Measurements from ENCODE around the gene A3GALT2. TPM values are rescaled to one million over a fixed set of nuclear protein-coding genes. Genes with fewer than 3 reads are reported as not detected.
A peak's percentile ranks its signal among the peaks of the same experiment; 100 is the strongest.

The A3GALT2 gene
- total RNA-seq, 1 donor from 2014 or later, result not detected

DNA sequence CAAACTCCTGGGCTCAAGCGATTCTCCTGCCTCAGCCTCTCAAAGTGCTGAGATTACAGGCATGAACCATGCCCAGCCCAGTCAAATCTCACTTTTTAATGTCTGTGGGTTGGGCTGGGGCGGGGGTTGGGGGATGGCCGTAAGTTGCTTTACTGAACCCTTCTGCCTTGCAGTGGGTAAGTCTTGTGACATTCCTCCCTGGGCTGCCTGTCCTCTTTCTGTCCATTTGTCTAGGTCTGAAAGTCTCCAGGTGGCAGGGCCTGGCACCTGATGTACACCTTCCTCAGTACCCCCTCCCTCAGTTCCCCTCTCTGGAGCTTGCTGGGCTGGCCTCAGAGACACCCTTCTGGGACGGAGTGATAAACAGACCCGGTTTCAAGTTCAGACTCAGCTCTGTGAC lies 51.3 kb downstream of the A3GALT2 start:
- DNase-seq, result no peak
- intact Hi-C loops (cut with DNase I), result no loop called here
- no peak for ATAC-seq (ENCODE audit: poor library complexity)

DNA sequence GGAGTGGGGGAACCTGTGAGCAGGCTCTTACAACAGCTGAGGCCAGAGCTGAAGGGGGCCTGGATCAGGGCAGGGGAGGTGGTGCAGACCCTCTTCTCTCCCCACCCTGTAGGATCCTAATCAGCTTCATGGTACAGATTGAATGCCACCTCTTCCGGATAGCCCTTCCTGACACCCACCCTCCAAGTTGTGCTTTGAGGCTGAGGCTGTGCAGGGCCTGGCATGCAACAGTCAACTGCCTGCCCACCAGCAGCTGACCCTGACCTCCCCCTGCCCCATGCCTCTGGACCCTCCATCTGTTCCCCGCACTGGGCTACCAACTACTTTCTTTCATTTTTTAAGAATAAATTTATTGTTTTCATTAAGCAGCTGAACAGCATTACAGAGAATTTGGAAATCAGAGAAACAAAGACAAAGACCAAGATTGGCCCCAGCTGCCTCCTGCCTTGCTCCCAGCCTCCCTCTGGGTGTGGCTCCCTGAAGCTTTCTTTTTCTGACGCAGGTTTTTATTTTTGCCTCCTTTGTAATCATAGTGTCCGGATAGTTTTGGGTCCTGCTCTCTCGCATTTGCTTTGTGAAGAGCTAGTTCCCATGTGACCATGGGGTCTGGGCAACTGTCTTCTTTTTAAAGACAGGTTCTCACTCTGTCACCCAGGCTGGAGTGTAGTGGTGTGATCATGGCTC lies 51.8 kb downstream of the A3GALT2 start:
- intact Hi-C loops (cut with DNase I), result no loop called here
- peak; percentile 58 for ATAC-seq (ENCODE audit: poor library complexity)
- no peak for DNase-seq

DNA sequence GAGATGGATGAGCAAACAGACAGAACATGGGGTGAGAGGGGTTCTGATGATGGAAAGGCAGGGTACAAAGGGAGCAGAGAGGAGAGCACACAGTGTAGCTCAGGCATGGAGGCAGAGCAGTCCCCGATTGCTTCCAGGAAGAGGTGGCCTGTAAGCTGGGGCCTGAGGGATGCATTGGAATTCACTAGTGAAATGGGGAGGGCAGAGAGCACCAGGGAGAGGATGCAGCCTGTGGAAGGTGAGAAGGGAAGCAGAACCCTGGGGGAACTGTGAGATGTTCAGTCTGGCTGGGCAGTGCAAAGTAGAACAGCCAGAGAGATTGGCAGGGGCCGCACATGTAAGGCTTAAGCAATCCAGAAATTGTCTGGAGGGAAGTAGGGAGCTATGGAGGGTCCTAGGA lies 52.4 kb downstream of the A3GALT2 start:
- DNase-seq (no peak), ATAC-seq (ENCODE audit: poor library complexity) (no peak)
- intact Hi-C loops (cut with DNase I), result no loop called here

DNA sequence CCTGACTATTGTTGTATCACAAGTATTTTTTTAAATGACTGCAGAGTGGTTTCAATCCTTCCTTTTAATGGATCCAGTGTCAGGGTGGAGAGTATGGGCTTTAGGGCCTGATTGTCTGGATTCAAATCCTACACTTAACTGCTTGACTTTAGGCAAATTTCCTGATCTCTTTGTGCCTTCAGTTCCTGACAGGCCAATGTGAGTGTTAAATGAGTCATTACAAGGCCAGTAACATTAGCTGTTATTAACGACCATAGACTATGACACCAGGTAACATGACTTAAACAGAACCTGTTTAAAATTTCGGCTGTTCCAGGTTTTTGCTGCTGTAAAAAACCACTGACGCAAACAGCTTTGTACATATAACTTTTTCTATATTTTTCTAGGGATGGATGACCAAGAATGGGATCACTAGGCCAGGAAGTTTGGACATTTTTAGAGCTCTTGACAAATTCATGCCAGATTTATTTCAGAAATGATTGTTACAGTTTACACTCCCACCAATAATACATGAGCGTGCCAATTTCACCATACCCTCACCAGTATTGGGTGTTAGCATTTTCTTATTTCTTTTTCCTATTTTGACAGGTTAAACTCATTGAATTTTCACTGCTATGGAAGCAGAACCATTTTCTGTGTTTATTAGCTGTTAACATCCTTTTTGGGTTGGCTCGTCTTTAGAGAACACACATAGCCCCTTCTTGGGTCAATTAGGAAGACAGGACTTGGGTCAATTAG lies 53.3 kb downstream of the A3GALT2 start:
- intact Hi-C loops (cut with DNase I), result no loop called here
- ATAC-seq (ENCODE audit: poor library complexity), result no peak
- no peak for DNase-seq

DNA sequence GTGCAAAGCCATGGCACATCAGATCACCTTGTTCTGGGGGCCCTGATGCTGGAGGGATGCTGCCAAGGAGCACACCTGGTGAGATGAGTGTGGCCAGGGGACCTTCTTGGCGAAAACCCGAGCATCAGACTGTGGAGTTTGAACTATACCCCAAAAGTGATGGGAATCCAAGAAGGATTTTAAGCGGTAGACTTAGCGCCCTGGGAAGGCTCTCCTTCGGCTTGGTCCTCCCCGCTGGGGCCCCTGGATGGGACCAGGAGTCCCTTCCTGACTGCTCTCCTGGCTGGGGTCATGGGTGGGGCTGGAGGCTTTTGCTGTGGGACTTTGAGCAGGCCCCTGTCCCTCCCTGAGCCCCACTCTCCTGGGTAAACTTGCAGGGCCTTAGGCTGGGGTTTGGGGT lies 54.1 kb downstream of the A3GALT2 start:
- DNase-seq, result no peak
- no peak for ATAC-seq (ENCODE audit: poor library complexity)
- intact Hi-C loops (cut with DNase I), result no loop called here

DNA sequence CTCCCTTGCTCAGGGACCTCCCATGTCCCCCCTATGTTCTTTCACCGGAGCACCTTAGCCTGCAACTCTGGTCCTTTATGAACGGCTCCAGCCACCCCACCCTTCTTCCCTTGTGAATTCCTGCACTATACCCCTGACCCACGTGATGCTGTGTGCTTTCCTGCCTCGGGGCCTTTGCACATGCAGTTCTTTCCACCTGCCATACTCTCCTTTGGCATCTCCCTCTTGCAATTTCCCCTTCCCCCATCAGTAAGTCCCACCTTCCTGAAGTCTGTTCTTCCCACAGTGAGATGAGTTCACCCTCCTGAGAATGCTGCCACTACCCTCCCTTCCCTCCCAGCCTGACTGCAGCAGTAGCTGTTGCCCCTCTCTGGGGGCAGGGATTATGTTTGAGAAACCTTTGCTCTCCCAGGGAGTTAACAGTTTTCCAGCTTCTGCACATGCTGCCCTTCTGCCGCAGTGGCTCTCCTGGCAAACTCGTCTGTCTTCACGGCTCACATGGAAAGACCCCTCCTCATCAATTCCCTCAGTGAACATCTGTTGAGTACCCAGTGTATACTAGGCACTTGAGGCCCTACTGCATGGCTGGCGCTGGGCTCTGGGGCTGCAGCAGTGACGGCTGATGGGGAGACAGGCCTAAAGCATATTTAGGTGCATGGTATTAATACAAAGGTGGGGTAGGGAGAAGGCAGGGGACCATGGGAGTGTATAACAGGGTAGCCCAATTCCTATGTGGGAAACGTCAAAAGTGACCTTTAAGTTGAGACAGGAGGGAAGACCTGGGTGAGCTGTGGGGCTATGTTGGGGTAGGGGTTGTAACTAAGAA lies 54.9 kb downstream of the A3GALT2 start:
- ATAC-seq (ENCODE audit: poor library complexity), result no peak
- intact Hi-C loops (cut with DNase I), result no loop called here
- DNase-seq, result no peak

DNA sequence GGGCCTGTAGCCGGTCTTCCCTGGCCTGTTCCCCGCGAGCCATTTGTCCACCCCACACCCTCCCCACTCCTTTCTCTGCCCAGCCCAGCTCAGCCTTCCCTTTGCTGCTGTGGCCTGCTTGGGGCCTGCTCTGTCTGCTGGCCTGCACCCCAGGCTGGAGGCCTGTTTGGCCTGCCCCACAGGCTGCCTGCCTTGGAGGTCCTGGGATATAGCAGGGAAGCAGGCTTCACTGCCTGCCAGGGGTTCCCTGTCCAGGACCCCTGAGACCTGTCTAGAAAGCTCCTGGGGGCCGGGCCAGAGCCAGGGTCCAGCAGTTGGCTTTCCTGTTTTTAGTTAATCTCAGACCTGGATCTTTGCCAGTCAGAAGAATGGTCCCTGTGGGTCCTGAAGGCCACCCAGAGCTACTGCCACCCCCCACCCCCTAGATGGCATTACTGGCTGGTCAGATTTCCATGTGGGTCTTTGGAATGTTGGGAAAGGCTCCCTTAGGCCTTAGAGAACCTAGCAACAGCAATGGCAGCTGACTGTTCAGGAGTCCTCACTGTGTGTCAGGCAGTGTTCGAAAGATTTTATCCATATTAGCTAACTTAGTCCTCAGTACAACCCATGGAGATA lies 56.9 kb downstream of the A3GALT2 start:
- ATAC-seq (ENCODE audit: poor library complexity) (no peak), DNase-seq (no peak)
- intact Hi-C loops (cut with DNase I), result no loop called here

DNA sequence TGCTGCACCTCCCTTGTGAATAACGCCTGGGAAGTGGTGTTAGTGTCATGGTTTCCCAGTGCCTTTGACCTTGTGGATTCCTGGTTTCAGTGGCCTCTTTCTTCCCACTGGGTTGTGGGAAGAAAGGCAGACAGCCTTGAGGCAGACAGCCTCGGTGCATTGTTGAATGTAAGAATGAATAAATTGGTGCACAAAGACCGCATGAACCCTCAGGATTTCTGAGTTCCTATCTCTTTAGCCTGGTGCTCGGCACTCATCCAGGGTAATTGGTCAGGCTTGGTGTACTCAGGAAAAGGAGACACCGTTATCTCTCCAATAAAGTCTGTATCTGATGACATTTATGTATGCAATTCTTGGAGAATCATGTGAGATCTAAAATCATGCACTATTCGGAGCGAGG lies 59.6 kb downstream of the A3GALT2 start:
- no peak for DNase-seq
- no peak for ATAC-seq (ENCODE audit: poor library complexity)
- intact Hi-C loops (cut with DNase I), result no loop called here

DNA sequence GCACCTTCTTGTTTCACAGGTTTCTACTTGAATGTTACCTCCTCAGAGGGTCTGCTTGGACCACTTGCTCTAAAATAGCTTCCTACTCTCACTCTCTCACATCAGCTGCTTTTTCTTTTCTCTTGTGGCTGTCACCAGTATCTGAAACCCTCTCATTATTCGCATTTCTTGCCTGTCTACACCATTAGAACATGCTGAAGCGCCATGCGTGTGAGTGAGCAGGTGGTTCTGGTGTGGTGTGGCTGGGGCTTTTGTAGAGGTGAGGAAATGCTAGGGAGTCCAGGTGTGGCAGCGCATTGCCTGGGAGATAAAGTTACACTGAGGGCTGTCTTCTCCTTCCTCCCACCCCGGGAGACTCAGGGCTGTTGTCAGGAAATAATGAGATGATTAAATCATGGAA lies 60.5 kb downstream of the A3GALT2 start:
- intact Hi-C loops (cut with DNase I), result no loop called here
- ATAC-seq (ENCODE audit: poor library complexity), result no peak

DNA sequence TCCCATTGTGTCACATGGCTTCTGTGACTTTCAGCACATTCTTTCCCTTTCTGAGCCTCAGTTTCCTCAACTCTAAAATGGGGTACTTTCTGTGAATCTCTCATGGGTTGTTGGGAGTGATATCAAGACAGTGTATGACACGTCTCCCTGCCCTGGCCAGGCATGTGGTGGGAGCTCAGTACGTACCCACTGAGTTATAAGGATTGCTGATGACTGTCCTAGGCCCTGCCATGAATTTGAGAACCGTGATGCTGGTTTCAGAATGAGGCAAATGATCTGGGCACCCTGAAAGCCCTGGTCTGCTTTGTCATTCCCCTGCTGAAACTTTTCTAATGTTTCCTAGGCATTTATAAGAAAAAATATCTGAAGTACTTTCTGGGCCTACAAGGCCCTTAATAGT lies 61.0 kb downstream of the A3GALT2 start:
- intact Hi-C loops (cut with DNase I), result loop anchor here (5.0 kb wide), 1 partner anchor 133 kb away; no protein-coding TSS in a partner anchor
- ATAC-seq (ENCODE audit: poor library complexity), result no peak
- no peak for DNase-seq

More for the DNA sequence above, 60.5 kb downstream of the A3GALT2 start:
- no peak for DNase-seq

DNA sequence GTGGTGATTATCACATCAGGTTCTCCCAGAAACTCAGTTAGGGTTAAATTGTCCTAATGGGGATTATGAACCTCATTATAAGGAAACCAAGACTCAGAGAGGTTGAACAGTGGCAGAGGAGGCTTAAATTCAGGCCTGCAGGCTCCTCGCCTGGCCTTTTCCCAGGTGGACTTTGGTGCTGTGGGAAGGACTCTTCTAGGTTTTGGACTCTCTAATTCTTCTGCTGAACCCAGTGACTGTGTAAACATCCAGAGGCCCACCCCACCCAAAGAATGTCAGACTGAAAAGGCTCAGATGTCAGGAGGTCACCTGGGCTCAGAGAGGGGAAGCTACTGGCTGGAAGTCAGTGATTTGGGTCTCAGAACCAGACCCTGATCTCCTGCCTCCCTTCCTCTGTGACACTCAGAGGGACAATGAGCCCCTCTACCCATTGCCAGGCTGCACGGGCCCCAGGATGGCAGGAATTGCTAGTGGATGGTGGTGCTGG lies 62.1 kb downstream of the A3GALT2 start:
- DNase-seq, result no peak
- intact Hi-C loops (cut with DNase I), result loop anchor here (5.0 kb wide), 1 partner anchor 132 kb away; no protein-coding TSS in a partner anchor
- ATAC-seq (ENCODE audit: poor library complexity), result no peak

DNA sequence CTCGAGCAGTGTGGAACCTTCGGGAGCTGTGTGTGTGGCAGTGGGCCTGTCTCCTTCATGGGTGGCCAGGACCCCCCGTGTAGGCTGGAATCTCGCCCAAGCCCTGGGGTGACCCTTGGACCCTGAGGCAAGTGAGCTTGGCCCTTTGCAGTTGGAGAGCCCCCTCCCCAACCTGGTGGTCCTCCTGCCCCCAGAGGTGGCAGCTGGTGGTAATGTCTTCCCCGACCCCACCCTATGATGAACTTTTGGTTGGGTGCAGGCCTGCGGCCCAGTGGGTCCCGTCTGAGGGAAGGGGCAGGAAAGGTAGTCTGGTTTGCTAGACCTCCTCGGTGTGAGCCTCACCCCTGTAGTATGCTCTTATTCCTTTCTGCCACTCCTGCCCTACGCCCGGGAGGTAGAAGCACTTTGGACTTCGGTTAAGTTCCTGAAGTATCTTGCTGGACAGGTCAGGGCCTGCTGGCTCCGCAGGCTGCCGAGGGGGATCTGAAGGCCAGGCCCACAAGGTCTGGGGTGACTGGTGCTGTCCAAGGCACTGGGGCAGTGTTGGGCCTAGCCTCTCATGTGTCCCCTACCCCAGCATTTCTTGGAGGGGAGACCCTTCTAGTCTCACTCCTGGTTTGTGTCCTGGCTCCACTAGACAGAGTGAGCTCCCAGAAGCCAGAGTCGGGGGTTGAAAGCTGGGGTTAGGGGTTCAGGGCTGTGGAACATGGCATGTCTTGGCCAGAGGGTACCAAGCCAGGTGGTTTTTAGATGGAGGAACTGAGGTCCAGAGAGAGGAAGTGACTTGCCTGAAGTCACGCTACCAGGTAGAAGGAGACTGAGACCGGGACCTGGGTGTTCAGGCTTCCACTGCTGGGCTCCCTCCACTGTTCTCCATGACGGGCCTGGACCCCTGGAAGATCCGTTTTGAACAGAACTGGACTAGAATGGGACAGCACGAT lies 62.9 kb downstream of the A3GALT2 start:
- ATAC-seq (ENCODE audit: poor library complexity) (no peak), DNase-seq (no peak)
- intact Hi-C loops (cut with DNase I), result loop anchor here (5.0 kb wide), 1 partner anchor 131 kb away; no protein-coding TSS in a partner anchor

DNA sequence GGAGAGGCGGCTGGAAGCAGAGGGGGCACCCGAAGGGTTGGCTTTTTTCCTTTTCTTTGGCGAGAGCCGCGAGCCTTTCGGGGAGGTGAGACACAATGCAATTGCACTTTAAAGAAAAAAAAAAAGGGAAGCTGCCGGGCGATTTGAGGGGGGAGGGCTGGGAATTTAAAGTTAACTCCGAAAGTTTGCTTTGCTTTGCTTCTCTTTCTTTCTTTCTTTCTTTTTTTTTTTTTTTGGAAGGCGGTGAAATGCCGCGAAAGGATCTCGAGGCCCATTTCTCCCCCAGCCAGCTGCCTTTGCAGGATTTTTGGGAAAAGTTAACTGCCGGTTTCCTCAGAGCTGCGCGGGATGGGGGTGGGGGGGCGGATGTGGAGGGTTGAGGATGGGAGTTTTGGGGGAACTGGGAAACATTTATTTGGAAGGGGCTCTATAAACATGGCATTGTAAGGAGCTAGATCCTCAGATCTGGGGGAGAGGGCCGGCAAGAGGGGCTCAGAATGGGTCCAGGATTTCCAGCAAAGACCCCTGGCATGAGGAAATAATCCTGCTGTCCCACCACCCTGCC lies 63.6 kb downstream of the A3GALT2 start:
- ATAC-seq (ENCODE audit: poor library complexity) (no peak), DNase-seq (no peak)
- intact Hi-C loops (cut with DNase I), result loop anchor here (5.0 kb wide), 1 partner anchor 130 kb away; no protein-coding TSS in a partner anchor

Small RNAs within 50 kb of the gene (microRNA-seq; reads per million reads assigned to microRNA genes)
- 39.5 reads per million, percentile 44 among the genes with 10 or more reads in this experiment for gene MIR3605

Other genes starting within 250 kb of the A3GALT2 start
- gene AZIN2, start 239.9 kb downstream of the A3GALT2 start, total RNA-seq, result 1.9 TPM
- gene TRIM62, start 139.1 kb downstream of the A3GALT2 start, total RNA-seq, result 1.9 TPM
- 30.1 TPM for gene ZNF362, start 64.6 kb downstream of the A3GALT2 start, total RNA-seq
- 105 TPM for gene PHC2, start 110.0 kb upstream of the A3GALT2 start, total RNA-seq
- gene ZSCAN20, start 151.5 kb upstream of the A3GALT2 start, total RNA-seq, result 4.4 TPM